OCI-LY7 (cell line): ENCODE measurements around the gene SOAT2.

Source experiments
- EZH2phosphoT487 ChIP-seq: fragments of 200-600 bp; sonication (generic); IDR thresholded peaks from 2 replicates; pipeline ENCODE4 v1.6.1; 2018; ENCODE audit warnings: low read depth, borderline replicate concordance, mild to moderate bottlenecking, mixed run types, antibody characterized with exemption, low read length, moderate library complexity, mixed read lengths
- TF ChIP-seq, protein P1 (sequence below): fragments of 200-600 bp; sonication (generic); conservative IDR thresholded peaks from 2 replicates; pipeline ENCODE4 v1.5.1; 2014; ENCODE audit warnings: mild to moderate bottlenecking, antibody characterized with exemption, low read length, moderate library complexity, mixed read lengths

DNA sequence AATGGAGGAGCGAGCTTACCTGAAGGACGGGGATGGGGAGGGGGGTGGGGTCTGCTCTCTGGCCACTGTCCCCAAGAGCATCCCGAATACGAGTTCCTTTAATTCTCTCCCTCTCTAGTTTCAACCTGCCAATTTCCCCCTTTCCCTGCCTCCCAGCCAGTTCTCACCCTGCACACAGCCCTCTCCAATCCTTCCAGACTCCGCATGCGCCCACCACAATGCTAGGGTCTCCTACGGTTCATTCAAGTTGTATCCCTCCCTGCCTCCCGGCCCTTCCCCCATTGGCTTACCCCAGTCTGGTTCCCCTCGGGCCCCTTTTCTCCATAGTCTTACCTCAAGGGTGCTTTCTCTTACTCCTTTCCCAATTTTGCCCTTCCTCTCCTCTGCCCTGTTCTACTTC lies 6.5 kb upstream of the SOAT2 start:
- TF ChIP-seq, protein P1, sequence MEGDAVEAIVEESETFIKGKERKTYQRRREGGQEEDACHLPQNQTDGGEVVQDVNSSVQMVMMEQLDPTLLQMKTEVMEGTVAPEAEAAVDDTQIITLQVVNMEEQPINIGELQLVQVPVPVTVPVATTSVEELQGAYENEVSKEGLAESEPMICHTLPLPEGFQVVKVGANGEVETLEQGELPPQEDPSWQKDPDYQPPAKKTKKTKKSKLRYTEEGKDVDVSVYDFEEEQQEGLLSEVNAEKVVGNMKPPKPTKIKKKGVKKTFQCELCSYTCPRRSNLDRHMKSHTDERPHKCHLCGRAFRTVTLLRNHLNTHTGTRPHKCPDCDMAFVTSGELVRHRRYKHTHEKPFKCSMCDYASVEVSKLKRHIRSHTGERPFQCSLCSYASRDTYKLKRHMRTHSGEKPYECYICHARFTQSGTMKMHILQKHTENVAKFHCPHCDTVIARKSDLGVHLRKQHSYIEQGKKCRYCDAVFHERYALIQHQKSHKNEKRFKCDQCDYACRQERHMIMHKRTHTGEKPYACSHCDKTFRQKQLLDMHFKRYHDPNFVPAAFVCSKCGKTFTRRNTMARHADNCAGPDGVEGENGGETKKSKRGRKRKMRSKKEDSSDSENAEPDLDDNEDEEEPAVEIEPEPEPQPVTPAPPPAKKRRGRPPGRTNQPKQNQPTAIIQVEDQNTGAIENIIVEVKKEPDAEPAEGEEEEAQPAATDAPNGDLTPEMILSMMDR: no peak
- no peak for TF ChIP-seq EZH2phosphoT487
